HG02678 (cell line): ENCODE results near the gene USP17L26.
"Not testable (repeated sequence)": the region's sequence is repeated elsewhere in the genome, so short reads cannot be mapped to it uniquely, and the experiment has no call there.

ENCODE experiments used
- ATAC-seq: cut with Tn5 transposase; IDR thresholded peaks from one replicate; pipeline ENCODE4 v1.9.1; 2021; ENCODE audit warnings: mild to moderate bottlenecking, moderate library complexity; ENCODE audit not compliant: unreplicated experiment

Gene USP17L26, protein sequence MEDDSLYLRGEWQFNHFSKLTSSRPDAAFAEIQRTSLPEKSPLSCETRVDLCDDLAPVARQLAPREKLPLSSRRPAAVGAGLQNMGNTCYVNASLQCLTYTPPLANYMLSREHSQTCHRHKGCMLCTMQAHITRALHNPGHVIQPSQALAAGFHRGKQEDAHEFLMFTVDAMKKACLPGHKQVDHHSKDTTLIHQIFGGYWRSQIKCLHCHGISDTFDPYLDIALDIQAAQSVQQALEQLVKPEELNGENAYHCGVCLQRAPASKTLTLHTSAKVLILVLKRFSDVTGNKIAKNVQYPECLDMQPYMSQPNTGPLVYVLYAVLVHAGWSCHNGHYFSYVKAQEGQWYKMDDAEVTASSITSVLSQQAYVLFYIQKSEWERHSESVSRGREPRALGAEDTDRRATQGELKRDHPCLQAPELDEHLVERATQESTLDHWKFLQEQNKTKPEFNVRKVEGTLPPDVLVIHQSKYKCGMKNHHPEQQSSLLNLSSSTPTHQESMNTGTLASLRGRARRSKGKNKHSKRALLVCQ

GRCh38 chr4:9334358-9334757, at the start of gene USP17L26:
Gene USP17L26, plus strand, starts transcription at chr4:9334658. Its CDS starts 0 bp downstream, at chr4:9334658.
- ATAC-seq: not testable (repeated sequence)

DNA sequence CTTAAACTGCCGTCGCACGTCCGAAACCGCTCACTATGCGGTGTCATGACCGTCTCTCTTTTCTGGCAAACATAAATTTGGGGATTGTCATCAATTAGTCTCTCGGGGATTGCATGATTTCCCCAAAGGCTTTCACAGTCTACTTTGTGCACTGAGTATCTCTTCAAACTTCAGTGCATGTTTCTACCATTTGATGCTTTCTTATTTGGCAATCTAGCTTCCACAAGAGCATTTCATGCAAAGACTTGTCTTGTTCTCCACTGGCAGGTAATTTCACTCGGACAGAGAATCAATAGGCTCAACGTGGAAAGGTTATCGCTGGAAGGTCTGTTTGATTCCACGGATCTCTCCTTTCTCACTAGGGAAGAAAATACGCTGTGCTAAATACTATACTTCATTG, 10.3 kb upstream of the USP17L26 start:
- ATAC-seq: not testable (repeated sequence)

GRCh38 chr4:9324865-9325264, 9.6 kb upstream of the USP17L26 start, which contains the start of gene USP17L24:
Gene USP17L24, plus strand, starts transcription at chr4:9325165. Its CDS starts 0 bp downstream, at chr4:9325165.
- ATAC-seq: not testable (repeated sequence)

- not testable (repeated sequence) for ATAC-seq
These were observed 4.8 kb upstream of the USP17L26 start, which contains the start of gene USP17L25 for GRCh38 chr4:9329611-9330010. Gene USP17L25, plus strand, starts transcription at chr4:9329911. Its CDS starts 0 bp downstream, at chr4:9329911.

GRCh38 chr4:9339103-9339502, 4.6 kb downstream of the USP17L26 start, which contains the start of gene USP17L5:
Gene USP17L5, plus strand, starts transcription at chr4:9339403. Its CDS starts 0 bp downstream, at chr4:9339403.
- not testable (repeated sequence) for ATAC-seq

DNA sequence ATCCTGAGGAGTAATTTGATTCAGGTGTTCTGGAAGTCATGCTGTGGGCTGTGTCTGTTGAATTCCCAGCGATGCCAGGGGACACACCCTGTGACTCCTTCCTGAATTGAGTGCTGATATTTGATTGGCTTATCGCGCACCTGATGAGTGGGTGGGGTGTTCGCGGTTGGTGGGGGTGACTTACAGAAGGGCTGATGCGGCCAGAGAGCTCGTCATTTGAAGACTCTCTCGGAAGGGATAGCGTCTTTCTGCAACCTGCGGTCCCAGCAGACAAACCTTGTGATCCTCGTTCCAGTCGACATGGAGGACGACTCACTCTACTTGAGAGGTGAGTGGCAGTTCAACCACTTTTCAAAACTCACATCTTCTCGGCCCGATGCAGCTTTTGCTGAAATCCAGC, 9.4 kb downstream of the USP17L26 start, which contains the start of gene USP17L27:
TSS of gene USP17L27 (plus strand) at position 301 of the 400 bp plus-strand sequence. CDS start at position 301, 0 bp downstream.
- not testable (repeated sequence) for ATAC-seq

DNA sequence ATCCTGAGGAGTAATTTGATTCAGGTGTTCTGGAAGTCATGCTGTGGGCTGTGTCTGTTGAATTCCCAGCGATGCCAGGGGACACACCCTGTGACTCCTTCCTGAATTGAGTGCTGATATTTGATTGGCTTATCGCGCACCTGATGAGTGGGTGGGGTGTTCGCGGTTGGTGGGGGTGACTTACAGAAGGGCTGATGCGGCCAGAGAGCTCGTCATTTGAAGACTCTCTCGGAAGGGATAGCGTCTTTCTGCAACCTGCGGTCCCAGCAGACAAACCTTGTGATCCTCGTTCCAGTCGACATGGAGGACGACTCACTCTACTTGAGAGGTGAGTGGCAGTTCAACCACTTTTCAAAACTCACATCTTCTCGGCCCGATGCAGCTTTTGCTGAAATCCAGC, 14.1 kb downstream of the USP17L26 start, which contains the start of gene USP17L28:
TSS of gene USP17L28 (plus strand) at position 301 of the 400 bp plus-strand sequence. CDS start at position 301, 0 bp downstream.
- not testable (repeated sequence) for ATAC-seq

DNA sequence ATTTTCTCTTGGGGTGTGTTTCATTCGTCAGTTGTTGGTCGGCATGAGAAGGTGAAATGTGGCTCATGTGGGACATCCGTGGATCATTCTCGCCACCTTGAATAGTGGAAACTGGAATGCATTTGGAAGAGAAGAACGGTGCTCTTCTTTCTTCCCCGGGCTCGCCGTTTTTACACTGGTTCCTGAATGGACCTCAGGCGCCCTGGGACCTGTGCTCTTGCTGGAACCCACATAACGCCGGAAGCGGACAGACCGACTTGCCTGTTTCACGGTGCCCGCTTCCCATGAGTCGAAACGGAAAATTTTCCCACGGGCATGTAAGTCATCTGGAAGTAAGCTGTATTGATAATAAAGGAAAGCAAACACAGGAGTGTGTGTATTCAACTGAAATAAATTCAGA, 16.4 kb downstream of the USP17L26 start:
- not testable (repeated sequence) for ATAC-seq

DNA sequence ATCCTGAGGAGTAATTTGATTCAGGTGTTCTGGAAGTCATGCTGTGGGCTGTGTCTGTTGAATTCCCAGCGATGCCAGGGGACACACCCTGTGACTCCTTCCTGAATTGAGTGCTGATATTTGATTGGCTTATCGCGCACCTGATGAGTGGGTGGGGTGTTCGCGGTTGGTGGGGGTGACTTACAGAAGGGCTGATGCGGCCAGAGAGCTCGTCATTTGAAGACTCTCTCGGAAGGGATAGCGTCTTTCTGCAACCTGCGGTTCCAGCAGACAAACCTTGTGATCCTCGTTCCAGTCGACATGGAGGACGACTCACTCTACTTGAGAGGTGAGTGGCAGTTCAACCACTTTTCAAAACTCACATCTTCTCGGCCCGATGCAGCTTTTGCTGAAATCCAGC, 18.9 kb downstream of the USP17L26 start, which contains the start of gene USP17L29:
TSS of gene USP17L29 (plus strand) at position 301 of the 400 bp plus-strand sequence. CDS start at position 301, 0 bp downstream.
- ATAC-seq: not testable (repeated sequence)

DNA sequence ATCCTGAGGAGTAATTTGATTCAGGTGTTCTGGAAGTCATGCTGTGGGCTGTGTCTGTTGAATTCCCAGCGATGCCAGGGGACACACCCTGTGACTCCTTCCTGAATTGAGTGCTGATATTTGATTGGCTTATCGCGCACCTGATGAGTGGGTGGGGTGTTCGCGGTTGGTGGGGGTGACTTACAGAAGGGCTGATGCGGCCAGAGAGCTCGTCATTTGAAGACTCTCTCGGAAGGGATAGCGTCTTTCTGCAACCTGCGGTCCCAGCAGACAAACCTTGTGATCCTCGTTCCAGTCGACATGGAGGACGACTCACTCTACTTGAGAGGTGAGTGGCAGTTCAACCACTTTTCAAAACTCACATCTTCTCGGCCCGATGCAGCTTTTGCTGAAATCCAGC, 28.4 kb downstream of the USP17L26 start, which contains the start of gene USP17L30:
TSS of gene USP17L30 (plus strand) at position 301 of the 400 bp plus-strand sequence. CDS start at position 301, 0 bp downstream.
- ATAC-seq: not testable (repeated sequence)

GRCh38 chr4:9379881-9380280, 45.4 kb downstream of the USP17L26 start:
- not testable (repeated sequence) for ATAC-seq

DNA sequence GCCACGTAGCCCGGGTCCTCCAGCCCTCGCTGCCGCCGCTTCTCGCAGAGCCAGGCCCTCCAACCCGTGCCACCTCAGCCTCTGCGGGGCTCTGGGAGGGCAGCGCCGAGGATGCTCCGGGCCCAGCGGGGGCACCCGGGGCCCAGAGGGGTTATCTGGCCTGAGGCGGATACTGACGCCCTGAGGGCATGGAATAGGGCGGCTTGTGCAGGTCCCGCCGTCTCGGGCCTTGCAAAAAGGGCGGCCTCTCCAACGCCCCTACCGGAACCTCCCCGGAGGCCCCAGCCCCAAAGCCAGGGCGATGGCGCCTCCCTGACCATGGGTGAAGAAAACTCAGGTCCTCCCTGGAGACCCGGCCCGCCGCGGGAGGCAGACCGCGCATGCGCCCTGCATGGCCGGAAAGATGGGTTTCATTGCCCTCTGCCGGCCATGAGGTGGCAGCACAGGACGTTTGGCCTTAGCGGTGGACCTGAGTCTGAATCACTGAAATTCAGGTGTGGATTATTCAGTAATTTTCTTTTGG, 46.6 kb downstream of the USP17L26 start:
- not testable (repeated sequence) for ATAC-seq

GRCh38 chr4:9384126-9384525, 49.7 kb downstream of the USP17L26 start:
- no peak for ATAC-seq
